NT2/D1 (cell line): Measurements from ENCODE around the gene ADGRF4.

ENCODE experiments used
- DNase-seq: peaks from one replicate; pipeline ENCODE4 v3.0.0-alpha.2; 2011; ENCODE audit warnings: low read depth, low spot score
- H3K27me3 ChIP-seq: 2 replicates; pipeline ENCODE4 v1.6.0; 2011; ENCODE audit warnings: mild to moderate bottlenecking; ENCODE audit not compliant: insufficient read length, insufficient read depth
- H3K36me3 ChIP-seq: 2 replicates; pipeline ENCODE4 v1.6.1; 2011; ENCODE audit warnings: mild to moderate bottlenecking, low read length, mixed read lengths; ENCODE audit not compliant: insufficient read depth, insufficient read length
- H3K4me1 ChIP-seq: 2 replicates; pipeline ENCODE4 v1.5.1; 2011; ENCODE audit not compliant: insufficient read depth, insufficient read length
- H3K4me3 ChIP-seq: 2 replicates; pipeline ENCODE4 v1.5.1; 2011; ENCODE audit warnings: low read depth; ENCODE audit not compliant: insufficient read length
- H3K9ac ChIP-seq: 2 replicates; pipeline ENCODE4 v1.6.0; 2011; ENCODE audit warnings: low read depth; ENCODE audit not compliant: insufficient read length
- H3K9me3 ChIP-seq: 2 replicates; pipeline ENCODE4 v1.5.1; 2011; ENCODE audit warnings: mild to moderate bottlenecking, low read length; ENCODE audit not compliant: insufficient read depth
- SUZ12 ChIP-seq: IDR thresholded peaks from 2 replicates; pipeline ENCODE4 v1.6.1; 2011; ENCODE audit not compliant: insufficient read length, insufficient read depth; ENCODE audit errors: extremely low read depth
- YY1 ChIP-seq: IDR thresholded peaks from 2 replicates; pipeline ENCODE4 v1.6.1; 2011; ENCODE audit not compliant: insufficient read length, insufficient read depth
- ZNF274 ChIP-seq: IDR thresholded peaks from 2 replicates; pipeline ENCODE4 v1.6.1; 2011; ENCODE audit warnings: mild to moderate bottlenecking, low read depth, low read length

Gene ADGRF4

DNA sequence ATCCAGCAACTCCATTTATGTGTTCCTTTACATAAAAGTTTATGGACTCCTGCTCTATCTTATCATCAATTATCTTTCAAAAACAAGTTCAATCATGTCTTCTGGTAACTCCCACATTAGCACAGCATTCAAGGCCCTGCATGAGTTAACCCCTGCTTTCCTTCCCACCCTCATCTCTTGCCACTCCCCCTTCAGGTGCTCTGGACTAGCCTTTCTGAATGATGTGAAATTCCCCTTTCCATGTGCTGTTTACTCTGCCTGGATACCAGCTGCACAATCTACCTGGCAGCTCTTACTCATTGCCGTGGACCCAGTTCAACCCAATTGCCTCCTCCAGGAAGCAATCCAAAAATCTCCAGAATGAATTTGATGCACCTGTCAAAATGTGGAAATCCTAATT, 11.9 kb downstream of the ADGRF4 start:
- Histone ChIP-seq H3K9me3 (peaks cover 6% of the 10 kb centered on the region; the same call in 1 of the 2 replicates), H3K4me3 (no peak overlapping the region), H3K36me3 (no peaks in the 10 kb centered on the region), H3K27me3 (no peaks in the 10 kb centered on the region), H3K4me1 (no peaks in the 10 kb centered on the region), H3K9ac (no peak overlapping the region)
- TF ChIP-seq ZNF274 (no peak), YY1 (no peak), SUZ12 (no peak)
- no peak for DNase-seq

DNA sequence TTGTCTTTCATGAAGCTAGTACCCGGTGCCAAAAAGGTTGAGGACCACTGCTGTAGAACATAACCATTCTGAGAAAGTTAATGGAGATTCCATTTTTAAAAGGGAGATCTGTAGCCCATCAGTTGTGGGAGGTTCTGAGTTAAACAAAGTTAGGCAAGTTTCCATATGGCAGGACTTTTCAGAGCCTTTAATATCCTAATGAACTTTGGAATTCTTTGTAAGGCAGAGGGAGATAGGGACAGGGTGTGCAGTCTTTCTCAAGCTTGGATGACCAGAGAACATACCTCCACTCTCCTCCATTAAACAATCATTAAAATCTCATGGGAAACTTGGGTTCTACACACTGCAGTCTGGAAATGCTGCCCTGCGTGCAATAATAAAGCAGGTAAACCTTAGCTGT, 14.8 kb downstream of the ADGRF4 start:
- H3K9ac ChIP-seq = no peak overlapping the region
- H3K4me1 ChIP-seq = no peaks in the 10 kb centered on the region
- no peaks in the 10 kb centered on the region for H3K27me3 ChIP-seq
- TF ChIP-seq ZNF274 = no peak
- TF ChIP-seq YY1 = no peak
- TF ChIP-seq SUZ12 = no peak
- no peak for DNase-seq
- H3K4me3 ChIP-seq = no peak overlapping the region
- H3K9me3 ChIP-seq = peaks cover 6% of the 10 kb centered on the region; the same call in 1 of the 2 replicates
- no peaks in the 10 kb centered on the region for H3K36me3 ChIP-seq

DNA sequence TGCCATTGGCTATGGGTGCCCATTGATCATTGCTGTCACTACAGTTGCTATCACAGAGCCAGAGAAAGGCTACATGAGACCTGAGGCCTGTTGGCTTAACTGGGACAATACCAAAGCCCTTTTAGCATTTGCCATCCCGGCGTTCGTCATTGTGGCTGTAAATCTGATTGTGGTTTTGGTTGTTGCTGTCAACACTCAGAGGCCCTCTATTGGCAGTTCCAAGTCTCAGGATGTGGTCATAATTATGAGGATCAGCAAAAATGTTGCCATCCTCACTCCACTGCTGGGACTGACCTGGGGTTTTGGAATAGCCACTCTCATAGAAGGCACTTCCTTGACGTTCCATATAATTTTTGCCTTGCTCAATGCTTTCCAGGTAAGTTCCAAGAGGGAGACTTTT, 16.4 kb downstream of the ADGRF4 start:
- H3K4me3 ChIP-seq = no peak overlapping the region

DNA sequence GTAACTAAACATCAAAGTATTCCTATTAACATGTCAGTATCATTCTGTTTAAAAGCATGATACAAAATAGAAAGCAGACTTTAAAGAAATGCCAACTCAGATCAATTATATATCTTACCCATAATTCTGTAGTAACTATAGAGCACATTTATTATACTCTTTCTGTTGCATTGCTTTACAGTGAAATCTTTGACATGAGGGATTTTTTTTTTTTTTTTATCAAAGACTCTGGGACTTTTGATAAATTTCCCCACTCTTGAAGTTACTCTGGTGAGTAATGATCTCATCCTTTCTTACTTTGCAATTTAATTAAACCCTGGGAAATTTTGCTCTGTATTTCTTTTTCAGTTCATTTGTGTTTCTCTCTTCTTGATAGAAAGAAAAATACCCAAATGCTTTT, 17.4 kb downstream of the ADGRF4 start:
- TF ChIP-seq ZNF274 = no peak
- TF ChIP-seq SUZ12 = no peak
- TF ChIP-seq YY1 = no peak
- Histone ChIP-seq H3K4me3 (no peak overlapping the region), H3K4me1 (no peaks in the 10 kb centered on the region), H3K27me3 (no peaks in the 10 kb centered on the region), H3K9me3 (peaks cover 6% of the 10 kb centered on the region; the same call in 1 of the 2 replicates), H3K36me3 (no peaks in the 10 kb centered on the region), H3K9ac (no peak overlapping the region)
- no peak for DNase-seq

More for the DNA sequence above, 16.4 kb downstream of the ADGRF4 start:
- no peaks in the 10 kb centered on the region for H3K27me3 ChIP-seq
- H3K4me1 ChIP-seq = no peaks in the 10 kb centered on the region
- DNase-seq = no peak
- TF ChIP-seq ZNF274 = no peak
- no peak for TF ChIP-seq SUZ12
- no peak for TF ChIP-seq YY1
- H3K9me3 ChIP-seq = peaks cover 6% of the 10 kb centered on the region; the same call in 1 of the 2 replicates
- H3K36me3 ChIP-seq = no peaks in the 10 kb centered on the region
- no peak overlapping the region for H3K9ac ChIP-seq

DNA sequence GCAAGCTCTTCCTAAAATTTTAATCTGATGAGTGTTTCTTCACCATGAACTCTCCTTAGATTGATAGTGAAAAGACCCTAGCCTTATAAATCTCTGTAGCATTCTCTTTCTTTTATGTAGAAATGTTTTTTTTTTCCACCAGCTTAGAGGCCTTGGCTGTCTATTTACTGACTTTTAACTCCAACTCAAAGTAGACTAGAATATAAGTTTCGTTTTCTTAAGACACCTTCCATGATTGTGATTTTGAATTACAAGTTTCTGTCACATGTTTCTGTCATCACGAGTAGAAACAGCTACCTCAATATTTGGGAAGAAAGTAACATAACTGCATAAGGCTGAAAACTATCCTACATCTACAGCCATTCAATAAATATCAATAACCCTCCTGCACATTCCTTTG, 17.8 kb downstream of the ADGRF4 start:
- peaks cover 6% of the 10 kb centered on the region; the same call in 1 of the 2 replicates for H3K9me3 ChIP-seq
- DNase-seq = no peak
- no peaks in the 10 kb centered on the region for H3K4me1 ChIP-seq
- H3K4me3 ChIP-seq = no peak overlapping the region
- no peaks in the 10 kb centered on the region for H3K36me3 ChIP-seq
- TF ChIP-seq SUZ12 = no peak
- no peaks in the 10 kb centered on the region for H3K27me3 ChIP-seq
- H3K9ac ChIP-seq = no peak overlapping the region

DNA sequence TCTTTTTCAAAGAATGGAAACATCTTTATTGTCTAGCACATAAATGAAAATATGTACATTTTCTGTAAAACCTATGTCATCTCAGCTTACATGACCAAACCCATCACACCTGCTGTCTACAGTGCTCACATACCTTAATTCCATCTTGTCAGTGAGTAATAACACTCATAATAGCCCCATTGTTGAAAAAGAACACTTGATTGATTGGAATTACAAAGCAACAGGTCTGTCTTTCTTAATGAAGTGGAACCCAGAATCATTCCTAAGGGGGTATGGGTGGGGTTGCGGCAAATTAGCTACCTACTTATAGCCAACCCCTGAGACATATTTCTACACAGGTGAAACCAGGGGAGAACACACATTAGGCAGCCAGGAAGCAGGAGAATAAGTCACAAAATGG, 20.2 kb downstream of the ADGRF4 start:
- no peak for TF ChIP-seq SUZ12
- no peak overlapping the region for H3K9ac ChIP-seq
- H3K4me3 ChIP-seq = no peak overlapping the region
- no peak for DNase-seq
- H3K4me1 ChIP-seq = no peaks in the 10 kb centered on the region
- no peaks in the 10 kb centered on the region for H3K27me3 ChIP-seq
- no peaks in the 10 kb centered on the region for H3K36me3 ChIP-seq
- 0 out of 2 replicates have a peak, but pooled peaks cover 6% of the 10 kb centered on the region for H3K9me3 ChIP-seq

DNA sequence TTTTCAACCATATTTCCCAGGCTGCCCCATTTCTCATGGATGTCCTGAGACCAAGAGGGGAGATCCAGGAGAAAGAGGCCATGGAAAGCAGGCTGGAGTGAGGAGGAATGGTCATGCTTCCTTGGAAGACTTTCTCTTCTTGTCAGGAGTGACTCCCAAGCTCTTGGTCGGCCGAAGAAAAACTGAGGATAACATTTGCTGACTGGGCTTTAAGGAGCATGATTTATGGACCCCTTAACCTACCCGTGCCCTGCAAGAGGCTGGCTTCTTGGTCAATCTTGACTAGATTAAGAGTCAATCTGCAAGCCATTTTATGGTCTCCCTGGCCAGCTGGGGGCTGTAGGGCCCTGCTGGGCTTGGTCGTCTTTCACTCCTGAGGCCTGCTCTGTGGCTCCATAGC, 22.8 kb downstream of the ADGRF4 start:
- no peaks in the 10 kb centered on the region for H3K4me1 ChIP-seq
- TF ChIP-seq ZNF274 (no peak), SUZ12 (no peak)
- no peak for DNase-seq
- no peaks in the 10 kb centered on the region for H3K9me3 ChIP-seq
- H3K9ac ChIP-seq = no peak overlapping the region
- no peaks in the 10 kb centered on the region for H3K27me3 ChIP-seq
- H3K36me3 ChIP-seq = no peaks in the 10 kb centered on the region
- no peak overlapping the region for H3K4me3 ChIP-seq

DNA sequence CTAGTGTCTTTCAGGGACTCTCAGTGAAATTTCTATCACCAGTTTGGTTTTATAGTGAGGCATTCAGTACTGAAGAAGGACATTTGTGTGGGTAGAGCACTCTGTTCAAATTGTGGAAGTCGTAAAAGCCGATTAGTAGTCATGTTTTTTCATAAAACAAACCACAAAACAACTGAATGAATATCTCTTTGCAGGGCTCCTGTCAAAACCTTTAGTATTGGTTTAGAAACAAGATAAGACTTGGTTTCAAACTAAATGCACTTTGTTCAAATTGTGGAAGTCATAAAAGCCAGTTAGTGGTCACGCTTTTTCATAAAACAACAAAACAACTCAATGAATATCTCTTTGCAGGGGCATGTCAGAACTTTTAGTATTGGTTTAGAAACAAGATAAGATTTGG, 23.8 kb downstream of the ADGRF4 start:
- TF ChIP-seq YY1 (no peak), ZNF274 (no peak), SUZ12 (no peak)
- Histone ChIP-seq H3K4me3 (no peak overlapping the region), H3K36me3 (no peaks in the 10 kb centered on the region), H3K9me3 (no peaks in the 10 kb centered on the region), H3K4me1 (no peaks in the 10 kb centered on the region), H3K27me3 (no peaks in the 10 kb centered on the region), H3K9ac (no peak overlapping the region)
- DNase-seq = no peak
